ENCODE measurements around the gene ABCF2.

Gene ABCF2

DNA sequence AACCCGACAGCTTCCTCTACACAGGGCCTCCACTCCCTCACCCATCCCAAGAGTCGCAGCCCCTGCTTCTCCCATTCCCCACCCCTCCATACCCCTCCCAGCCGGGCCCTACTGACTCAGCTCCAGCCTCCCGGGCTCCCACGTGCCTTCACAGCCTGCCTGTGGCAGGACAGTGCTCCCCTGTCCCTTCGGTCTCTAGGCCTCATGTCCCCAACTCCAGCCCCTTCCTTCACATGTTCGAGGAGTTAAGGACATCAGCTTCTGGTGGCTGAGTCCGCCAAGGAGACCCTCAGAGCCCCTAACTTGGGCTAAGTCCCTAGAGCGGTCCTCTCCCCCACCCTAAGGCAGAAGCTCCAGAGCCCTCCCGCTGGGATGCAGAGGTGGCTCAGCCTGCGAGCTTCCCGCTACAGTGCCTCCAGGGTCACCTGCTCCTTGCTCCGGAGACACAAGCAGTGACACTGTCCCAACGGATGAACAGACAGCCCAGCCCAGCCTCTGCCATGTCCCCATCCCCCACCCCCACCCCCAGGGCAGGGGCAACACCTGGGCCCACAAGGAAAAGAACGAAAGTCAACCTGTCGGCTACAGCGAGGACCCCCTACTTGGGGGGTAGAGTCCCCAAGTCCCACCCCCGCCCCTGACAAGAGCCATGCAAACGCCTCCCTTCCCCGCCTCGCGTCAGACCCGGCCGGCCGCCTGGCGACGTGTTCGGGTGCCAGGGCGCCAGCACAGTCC lies 20.8 kb upstream of the ABCF2 start:
- H2BK15ac ChIP-seq (replicated peaks; ENCODE audit: low read depth), result no peak overlapping the region
- no peak overlapping the region for H2AK5ac ChIP-seq (ENCODE audit: low read length)
- no peak for DNase-seq
- peak overlapping the region; percentile 3 for H3K18ac ChIP-seq (ENCODE audit: low read length)
- H2BK120ac ChIP-seq (ENCODE audit: low read depth, low read length), result peak overlapping the region; percentile 31
- peak overlapping the region; percentile 69 for H3K9ac ChIP-seq (ENCODE audit: low read length)
- H3K4me2 ChIP-seq (ENCODE audit: low read length), result peak overlapping the region; percentile 63
- H3K23ac ChIP-seq (ENCODE audit: low read length), result peak overlapping the region; percentile 85
- H4K8ac ChIP-seq (ENCODE audit: low read depth, low read length), result no peak overlapping the region
- peaks cover 2% of the 10 kb centered on the region for H3K27me3 ChIP-seq (ENCODE audit: insufficient read depth, low read length, poor library complexity)
- no peak overlapping the region for H3K4me3 ChIP-seq (ENCODE audit: low read length)
- no peak overlapping the region for H3K27ac ChIP-seq (ENCODE audit: low read depth, low read length)
- H3K79me2 ChIP-seq (ENCODE audit: control insufficient read depth, insufficient read depth, low read length), result no peaks in the 10 kb centered on the region
- peak overlapping the region; percentile 86 for H3K56ac ChIP-seq (ENCODE audit: low read length)
- no peak overlapping the region for H2BK5ac ChIP-seq (ENCODE audit: low read length)
- H3K4me1 ChIP-seq (ENCODE audit: control insufficient read depth, low read depth, low read length), result peaks cover 27% of the 10 kb centered on the region
- H3K79me1 ChIP-seq (ENCODE audit: low read length), result no peaks in the 10 kb centered on the region
- H3K36me3 ChIP-seq (ENCODE audit: control insufficient read depth, insufficient read depth, low read length), result no peaks in the 10 kb centered on the region
- no peak overlapping the region for H4K5ac ChIP-seq (ENCODE audit: low read length)
- no CpG with 5 or more reads among the region's 29 CpGs for WGBS (ENCODE audit: extremely low coverage, insufficient coverage, low lambda C conversion rate)
- no peak overlapping the region for H3K4ac ChIP-seq (ENCODE audit: low read depth, low read length)

DNA sequence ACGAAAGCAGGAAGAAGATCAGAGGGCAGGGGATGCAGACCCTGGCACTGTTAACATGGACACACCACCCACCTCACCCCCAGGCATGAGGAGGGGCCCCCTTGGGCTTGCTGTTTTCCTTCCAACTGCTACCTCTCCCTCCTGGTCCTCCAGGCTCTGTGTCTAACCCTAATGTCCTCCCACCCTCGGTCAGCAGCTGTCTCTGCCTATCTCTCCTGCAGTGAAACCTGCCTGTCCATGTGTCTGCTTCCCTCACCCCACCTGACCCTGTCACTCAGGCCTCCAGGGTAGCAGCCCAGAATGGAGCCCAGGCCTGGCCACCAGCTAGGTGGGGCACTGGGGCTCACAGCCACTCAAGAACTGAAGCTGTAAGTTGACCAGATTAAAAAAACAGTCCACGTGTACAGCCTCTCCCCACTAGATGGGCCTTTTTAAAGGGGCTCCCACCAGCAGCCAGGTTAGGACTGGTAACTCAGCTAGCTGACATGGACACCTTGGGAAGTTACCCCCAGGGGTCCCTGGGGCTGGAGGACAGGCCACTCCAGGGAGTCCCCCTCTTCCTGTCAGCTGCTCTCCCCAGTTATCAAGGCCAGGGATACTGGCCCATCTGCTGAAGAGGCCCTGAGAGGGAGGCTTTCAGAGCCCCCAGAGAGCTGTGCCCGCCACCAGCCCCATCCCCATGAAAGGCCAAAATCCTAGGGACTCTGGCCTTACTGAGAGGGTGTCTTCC lies 20.0 kb upstream of the ABCF2 start:
- H3K23ac ChIP-seq (ENCODE audit: low read length), result peak overlapping the region; percentile 20
- H3K4me1 ChIP-seq (ENCODE audit: control insufficient read depth, low read depth, low read length), result peaks cover 23% of the 10 kb centered on the region
- H3K79me1 ChIP-seq (ENCODE audit: low read length), result no peaks in the 10 kb centered on the region
- H3K4ac ChIP-seq (ENCODE audit: low read depth, low read length), result no peak overlapping the region
- no peak overlapping the region for H3K9ac ChIP-seq (ENCODE audit: low read length)
- H3K79me2 ChIP-seq (ENCODE audit: control insufficient read depth, insufficient read depth, low read length), result no peaks in the 10 kb centered on the region
- no peak overlapping the region for H2BK120ac ChIP-seq (ENCODE audit: low read depth, low read length)
- no peak for DNase-seq
- no peak overlapping the region for H3K4me2 ChIP-seq (ENCODE audit: low read length)
- no peak overlapping the region for H4K8ac ChIP-seq (ENCODE audit: low read depth, low read length)
- no peak overlapping the region for H3K27ac ChIP-seq (ENCODE audit: low read depth, low read length)
- H2BK5ac ChIP-seq (ENCODE audit: low read length), result no peak overlapping the region
- H2BK15ac ChIP-seq (replicated peaks; ENCODE audit: low read depth), result no peak overlapping the region
- H3K56ac ChIP-seq (ENCODE audit: low read length), result no peak overlapping the region
- H4K5ac ChIP-seq (ENCODE audit: low read length), result no peak overlapping the region
- WGBS (ENCODE audit: extremely low coverage, insufficient coverage, low lambda C conversion rate), result no CpG with 5 or more reads among the region's 4 CpGs
- no peak overlapping the region for H3K4me3 ChIP-seq (ENCODE audit: low read length)
- H3K27me3 ChIP-seq (ENCODE audit: insufficient read depth, low read length, poor library complexity), result peaks cover 2% of the 10 kb centered on the region
- H3K18ac ChIP-seq (ENCODE audit: low read length), result no peak overlapping the region
- no peak overlapping the region for H2AK5ac ChIP-seq (ENCODE audit: low read length)
- no peaks in the 10 kb centered on the region for H3K36me3 ChIP-seq (ENCODE audit: control insufficient read depth, insufficient read depth, low read length)

DNA sequence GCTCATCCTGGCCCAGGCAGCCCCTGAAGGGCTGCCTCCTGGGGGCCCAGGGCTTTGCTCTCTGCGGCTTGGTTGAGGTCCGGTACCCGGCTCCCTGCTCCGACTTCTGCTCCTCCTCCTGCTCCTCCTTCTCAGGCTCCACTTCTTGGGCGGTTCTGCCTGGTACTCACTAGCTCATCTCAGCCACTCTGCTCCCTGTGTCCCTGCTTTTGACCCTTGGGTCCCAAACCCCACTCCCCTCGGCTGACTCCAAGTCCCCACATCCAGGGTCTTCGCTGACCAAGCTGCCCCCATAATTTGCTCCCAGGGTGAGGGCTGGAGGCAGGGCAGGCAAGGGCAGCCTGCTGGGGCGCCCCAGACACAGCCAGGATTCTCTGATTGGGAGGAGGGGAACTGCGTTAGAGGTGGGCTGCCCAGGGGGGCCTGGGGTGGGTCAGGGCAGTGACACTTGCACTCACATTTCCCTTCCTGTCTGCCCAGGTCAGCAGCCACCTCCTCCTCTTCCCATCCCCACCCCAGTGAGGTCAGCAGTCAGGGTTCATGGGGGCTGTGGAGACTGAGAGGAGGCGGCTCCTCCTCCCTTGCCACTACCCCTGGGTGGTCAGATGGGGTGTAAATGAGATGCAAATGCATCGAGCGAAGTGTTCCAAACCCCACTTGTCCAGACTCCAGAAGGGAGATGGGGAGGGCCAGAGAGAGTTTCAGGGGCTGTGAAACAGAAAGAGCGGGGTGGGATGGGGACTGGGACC lies 19.3 kb upstream of the ABCF2 start:
- Histone ChIP-seq H3K79me2 (ENCODE audit: control insufficient read depth, insufficient read depth, low read length) (no peaks in the 10 kb centered on the region), H3K27me3 (ENCODE audit: insufficient read depth, low read length, poor library complexity) (peaks cover 2% of the 10 kb centered on the region), H3K4me2 (ENCODE audit: low read length) (peak overlapping the region; percentile 39), H4K8ac (ENCODE audit: low read depth, low read length) (no peak overlapping the region), H3K4me1 (ENCODE audit: control insufficient read depth, low read depth, low read length) (peaks cover 24% of the 10 kb centered on the region), H3K18ac (ENCODE audit: low read length) (no peak overlapping the region), H2BK120ac (ENCODE audit: low read depth, low read length) (no peak overlapping the region), H3K4ac (ENCODE audit: low read depth, low read length) (no peak overlapping the region), H4K5ac (ENCODE audit: low read length) (no peak overlapping the region), H2AK5ac (ENCODE audit: low read length) (no peak overlapping the region), H3K36me3 (ENCODE audit: control insufficient read depth, insufficient read depth, low read length) (no peaks in the 10 kb centered on the region), H3K4me3 (ENCODE audit: low read length) (no peak overlapping the region), H2BK5ac (ENCODE audit: low read length) (no peak overlapping the region), H3K56ac (ENCODE audit: low read length) (peak overlapping the region; percentile 17), H3K27ac (ENCODE audit: low read depth, low read length) (no peak overlapping the region), H3K23ac (ENCODE audit: low read length) (peak overlapping the region; percentile 37), H2BK15ac (replicated peaks; ENCODE audit: low read depth) (no peak overlapping the region), H3K79me1 (ENCODE audit: low read length) (no peaks in the 10 kb centered on the region), H3K9ac (ENCODE audit: low read length) (no peak overlapping the region)
- DNase-seq, result peak; percentile 49
- no CpG with 5 or more reads among the region's 13 CpGs for WGBS (ENCODE audit: extremely low coverage, insufficient coverage, low lambda C conversion rate)

DNA sequence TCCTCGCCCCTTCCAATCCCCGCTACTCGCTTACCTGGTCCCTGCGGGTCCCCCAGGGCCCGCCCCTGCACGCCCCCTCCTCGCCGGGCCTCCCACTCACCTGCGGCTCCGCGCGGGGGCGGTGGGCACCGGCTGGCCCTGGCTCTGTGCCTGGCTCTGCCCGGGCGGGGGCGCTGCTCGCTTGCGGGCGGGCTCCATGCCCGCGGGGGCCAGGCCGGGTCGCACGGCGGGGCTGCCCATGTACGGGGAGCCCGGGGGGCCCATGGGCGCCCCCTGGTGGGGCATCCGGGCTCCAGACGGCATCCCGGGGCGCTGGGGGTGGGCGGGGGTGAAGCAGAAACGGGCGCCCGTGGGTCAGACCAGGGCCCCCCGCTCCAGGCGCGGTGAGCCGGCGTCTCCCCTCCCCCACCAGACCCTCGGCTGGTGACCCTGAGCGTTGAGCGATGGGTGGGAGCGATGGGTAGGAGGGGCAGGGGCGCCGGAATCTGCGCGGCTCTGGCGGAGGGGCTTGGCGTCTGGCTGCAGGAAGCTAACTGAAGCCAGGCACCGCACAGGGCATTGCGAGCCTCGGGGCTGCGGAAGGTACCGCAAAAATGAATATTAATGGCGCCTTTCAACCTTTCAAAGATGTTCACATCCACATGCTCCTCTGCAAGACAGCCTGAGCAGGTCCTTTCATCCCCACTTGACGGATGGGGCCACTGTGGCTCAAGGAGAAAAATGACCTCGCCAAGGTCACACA lies 18.5 kb upstream of the ABCF2 start:
- Histone ChIP-seq H3K56ac (ENCODE audit: low read length) (peak overlapping the region; percentile 56), H2BK15ac (replicated peaks; ENCODE audit: low read depth) (no peak overlapping the region), H4K8ac (ENCODE audit: low read depth, low read length) (no peak overlapping the region), H2BK120ac (ENCODE audit: low read depth, low read length) (no peak overlapping the region), H2AK5ac (ENCODE audit: low read length) (no peak overlapping the region), H3K18ac (ENCODE audit: low read length) (no peak overlapping the region), H4K5ac (ENCODE audit: low read length) (no peak overlapping the region), H3K27ac (ENCODE audit: low read depth, low read length) (no peak overlapping the region), H3K4ac (ENCODE audit: low read depth, low read length) (no peak overlapping the region), H3K4me2 (ENCODE audit: low read length) (peak overlapping the region; percentile 39), H3K9ac (ENCODE audit: low read length) (peak overlapping the region; percentile 5), H3K36me3 (ENCODE audit: control insufficient read depth, insufficient read depth, low read length) (no peaks in the 10 kb centered on the region), H3K79me2 (ENCODE audit: control insufficient read depth, insufficient read depth, low read length) (no peaks in the 10 kb centered on the region), H3K27me3 (ENCODE audit: insufficient read depth, low read length, poor library complexity) (peaks cover 2% of the 10 kb centered on the region), H3K4me1 (ENCODE audit: control insufficient read depth, low read depth, low read length) (peaks cover 21% of the 10 kb centered on the region), H2BK5ac (ENCODE audit: low read length) (no peak overlapping the region), H3K4me3 (ENCODE audit: low read length) (no peak overlapping the region), H3K23ac (ENCODE audit: low read length) (no peak overlapping the region), H3K79me1 (ENCODE audit: low read length) (no peaks in the 10 kb centered on the region)
- no peak for DNase-seq
- no CpG with 5 or more reads among the region's 60 CpGs for WGBS (ENCODE audit: extremely low coverage, insufficient coverage, low lambda C conversion rate)

DNA sequence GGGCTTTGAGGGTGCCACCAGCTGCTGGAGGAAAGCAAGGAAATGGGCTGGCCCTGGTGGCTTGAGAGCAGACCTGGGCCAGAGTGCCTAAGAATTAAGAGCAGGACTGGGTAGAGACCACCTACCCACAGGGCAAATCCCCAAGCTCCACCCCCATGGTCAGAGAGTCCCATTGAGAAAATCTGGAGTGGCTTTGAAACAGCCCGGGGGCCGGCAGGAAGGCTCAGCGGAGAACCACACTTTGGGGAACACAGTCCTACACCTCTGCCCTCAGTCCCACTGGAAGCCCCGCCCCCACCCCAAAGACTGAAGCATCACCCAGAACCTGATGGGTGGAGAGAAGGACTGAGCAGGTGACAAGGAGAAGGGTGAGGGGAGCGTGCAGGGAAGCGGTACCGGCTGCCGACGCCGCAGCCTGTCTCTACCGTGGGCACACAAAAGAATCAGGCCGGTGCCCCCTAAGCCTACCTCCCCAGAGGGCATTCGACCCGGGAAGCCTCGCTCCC lies 17.9 kb upstream of the ABCF2 start:
- peak overlapping the region; percentile 26 for H3K4me2 ChIP-seq (ENCODE audit: low read length)
- no CpG with 5 or more reads among the region's 15 CpGs for whole genome bisulfite sequencing (ENCODE audit: extremely low coverage, insufficient coverage, low lambda C conversion rate)
- DNase-seq, result no peak
- no peaks in the 10 kb centered on the region for H3K36me3 ChIP-seq (ENCODE audit: control insufficient read depth, insufficient read depth, low read length)
- H3K9ac ChIP-seq (ENCODE audit: low read length), result no peak overlapping the region
- no peaks in the 10 kb centered on the region for H3K79me1 ChIP-seq (ENCODE audit: low read length)
- no peak overlapping the region for H2BK5ac ChIP-seq (ENCODE audit: low read length)
- no peak overlapping the region for H2AK5ac ChIP-seq (ENCODE audit: low read length)
- no peak overlapping the region for H2BK15ac ChIP-seq (replicated peaks; ENCODE audit: low read depth)
- no peak overlapping the region for H4K5ac ChIP-seq (ENCODE audit: low read length)
- peaks cover 2% of the 10 kb centered on the region for H3K27me3 ChIP-seq (ENCODE audit: insufficient read depth, low read length, poor library complexity)
- no peak overlapping the region for H3K27ac ChIP-seq (ENCODE audit: low read depth, low read length)
- H4K8ac ChIP-seq (ENCODE audit: low read depth, low read length), result no peak overlapping the region
- H3K4ac ChIP-seq (ENCODE audit: low read depth, low read length), result no peak overlapping the region
- H3K56ac ChIP-seq (ENCODE audit: low read length), result peak overlapping the region; percentile 56
- no peak overlapping the region for H3K23ac ChIP-seq (ENCODE audit: low read length)
- H3K4me3 ChIP-seq (ENCODE audit: low read length), result no peak overlapping the region
- no peak overlapping the region for H2BK120ac ChIP-seq (ENCODE audit: low read depth, low read length)
- H3K4me1 ChIP-seq (ENCODE audit: control insufficient read depth, low read depth, low read length), result peaks cover 16% of the 10 kb centered on the region
- no peaks in the 10 kb centered on the region for H3K79me2 ChIP-seq (ENCODE audit: control insufficient read depth, insufficient read depth, low read length)
- no peak overlapping the region for H3K18ac ChIP-seq (ENCODE audit: low read length)

All from mesendoderm (in vitro differentiated cells).